AG20443 (cell line): ENCODE measurements around the gene AMZ1.
A peak's percentile ranks its signal among the peaks of the same experiment; 100 is the strongest.

Experiments
- DNase-seq: peaks from one replicate; pipeline ENCODE4 v3.0.0; 2012; ENCODE audit warnings: low spot score, mixed read lengths

The AMZ1 gene

GRCh38 chr7:2751086-2751485 lies 63.1 kb downstream of the AMZ1 start:
- no peak for DNase-seq

DNA sequence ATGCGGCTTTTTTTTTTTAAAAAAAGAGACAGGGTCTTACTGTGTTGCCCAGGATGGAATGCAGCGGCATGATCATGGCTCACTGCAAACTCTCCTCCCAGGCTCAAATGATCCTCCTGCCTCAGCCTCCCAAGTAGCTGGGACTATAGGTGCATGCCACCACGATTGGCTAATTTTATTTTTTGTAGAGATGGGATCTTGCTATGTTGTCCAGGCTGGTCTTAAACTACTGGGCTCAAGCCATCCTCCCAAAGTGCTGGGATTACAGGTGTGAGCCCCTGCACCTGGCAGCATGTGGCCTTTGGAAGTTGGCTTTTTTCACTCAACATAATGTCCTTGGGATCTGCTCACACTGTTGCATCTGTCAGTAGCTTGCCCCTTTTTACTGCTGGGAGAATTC lies 65.1 kb downstream of the AMZ1 start:
- DNase-seq = no peak

- no peak for DNase-seq
Observed at GRCh38 chr7:2754086-2754485, 66.1 kb downstream of the AMZ1 start.

DNA sequence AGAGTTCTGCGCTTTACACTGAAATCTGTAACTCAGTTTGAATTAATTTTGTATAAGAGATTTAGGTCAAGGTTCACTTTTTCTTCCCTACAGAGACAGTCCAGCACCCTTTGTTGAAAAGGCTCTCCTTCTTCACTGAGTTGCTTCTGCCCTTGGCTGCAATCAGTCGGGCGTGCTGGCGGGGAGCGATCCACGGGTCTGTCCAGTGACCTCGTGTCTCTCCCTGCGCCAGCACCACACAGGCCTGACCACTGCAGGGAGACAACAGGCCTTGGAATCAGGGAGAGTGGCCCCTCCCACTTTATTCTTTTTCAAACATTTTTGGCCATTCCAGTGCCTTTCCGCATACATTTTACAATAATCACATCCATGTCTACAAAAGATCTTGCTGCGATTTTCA lies 66.9 kb downstream of the AMZ1 start:
- DNase-seq = no peak

- DNase-seq = no peak
Observed at GRCh38 chr7:2755531-2755930, 67.5 kb downstream of the AMZ1 start.

DNA sequence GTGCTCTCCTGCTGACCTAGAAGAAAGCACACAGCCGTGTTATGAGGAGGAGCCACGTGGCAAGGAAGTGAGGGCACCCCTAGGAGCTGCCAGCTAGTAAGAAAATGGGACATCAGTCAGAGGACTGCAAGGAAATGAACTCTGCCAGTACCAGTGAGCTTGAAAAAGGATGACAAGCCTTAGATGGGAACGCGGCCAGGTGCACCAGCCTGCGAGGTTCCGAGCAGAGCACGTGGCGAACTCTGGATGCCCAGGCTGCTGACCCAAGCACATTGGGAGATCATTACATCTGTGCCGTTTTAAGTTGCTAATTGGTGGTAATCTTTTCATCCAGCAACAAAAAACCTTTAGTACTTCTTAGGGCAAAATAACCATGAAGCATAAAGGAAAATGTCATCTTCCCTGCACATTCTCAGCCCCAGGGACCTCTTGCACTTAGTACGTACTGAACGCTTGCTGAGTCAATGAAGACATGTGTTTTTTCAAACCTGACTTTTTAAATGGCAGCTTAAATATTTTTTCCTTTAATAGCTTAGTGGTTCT lies 69.4 kb downstream of the AMZ1 start:
- peak; percentile 44 for DNase-seq

DNA sequence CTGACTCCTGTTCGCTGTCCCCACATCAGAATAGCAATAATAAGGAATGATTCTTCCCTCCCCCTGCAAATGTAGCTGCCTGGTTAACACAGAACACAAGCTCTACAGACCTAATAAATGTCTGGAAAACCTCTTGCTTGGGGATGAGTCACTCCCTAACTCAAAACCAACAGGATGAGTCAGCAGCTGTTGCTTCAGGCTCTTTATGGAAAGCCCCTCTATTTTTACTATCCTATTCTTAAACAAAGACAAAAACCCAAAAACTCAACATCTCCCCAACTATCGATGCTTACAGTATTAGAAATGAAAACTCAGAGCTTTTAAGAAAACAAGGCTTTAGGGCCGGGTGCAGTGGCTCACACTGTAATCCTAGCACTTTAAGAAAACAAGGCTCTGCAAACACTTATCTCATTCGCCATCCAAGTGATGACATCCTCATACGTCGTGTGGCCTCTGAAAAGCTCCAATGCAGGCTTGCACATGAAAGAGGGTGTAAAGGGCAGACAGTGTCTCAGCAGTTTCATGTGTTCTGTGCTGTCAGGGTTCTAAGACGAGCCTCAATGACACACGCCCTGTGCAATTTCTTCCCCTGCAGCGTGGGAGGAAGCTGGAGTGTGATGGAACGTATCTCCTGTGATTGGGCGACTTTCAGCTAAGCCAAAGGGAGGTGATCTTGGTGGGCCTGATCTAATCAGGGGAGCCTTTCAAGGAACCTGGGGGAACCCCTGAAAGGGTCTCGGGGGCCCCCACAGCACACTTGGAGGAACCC lies 70.1 kb downstream of the AMZ1 start:
- DNase-seq = peak; percentile 86

GRCh38 chr7:2758673-2759616 lies 70.9 kb downstream of the AMZ1 start:
- DNase-seq = no peak

GRCh38 chr7:2759736-2760097 lies 71.7 kb downstream of the AMZ1 start:
- no peak for DNase-seq

- peak; percentile 71 for DNase-seq
Observed at GRCh38 chr7:2760098-2760889, 72.3 kb downstream of the AMZ1 start.

DNA sequence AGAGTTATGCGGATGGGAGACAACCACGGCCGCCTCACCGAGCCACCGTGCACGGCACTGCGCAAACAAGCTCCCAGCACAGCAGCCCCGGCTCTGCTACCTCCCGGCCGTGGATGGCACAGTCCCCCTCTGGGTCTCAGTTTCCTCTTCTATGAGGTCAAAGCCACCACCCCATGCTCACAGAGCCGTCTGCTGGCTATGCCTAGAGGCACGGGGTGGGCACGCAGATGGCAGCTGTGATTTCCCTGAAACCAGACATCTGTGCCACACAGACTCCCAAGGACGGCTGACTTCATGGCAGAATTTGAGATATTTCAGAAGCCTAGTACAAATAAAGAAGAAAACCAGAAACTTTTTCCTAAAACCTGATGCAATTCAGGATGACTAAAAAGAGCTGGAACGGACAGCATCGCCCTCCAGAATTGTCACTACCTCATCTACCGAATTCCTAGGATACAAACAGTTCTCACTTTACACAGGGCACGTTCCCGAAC lies 73.2 kb downstream of the AMZ1 start:
- peak; percentile 21 for DNase-seq

GRCh38 chr7:2761801-2762497 lies 73.9 kb downstream of the AMZ1 start:
- no peak for DNase-seq

DNA sequence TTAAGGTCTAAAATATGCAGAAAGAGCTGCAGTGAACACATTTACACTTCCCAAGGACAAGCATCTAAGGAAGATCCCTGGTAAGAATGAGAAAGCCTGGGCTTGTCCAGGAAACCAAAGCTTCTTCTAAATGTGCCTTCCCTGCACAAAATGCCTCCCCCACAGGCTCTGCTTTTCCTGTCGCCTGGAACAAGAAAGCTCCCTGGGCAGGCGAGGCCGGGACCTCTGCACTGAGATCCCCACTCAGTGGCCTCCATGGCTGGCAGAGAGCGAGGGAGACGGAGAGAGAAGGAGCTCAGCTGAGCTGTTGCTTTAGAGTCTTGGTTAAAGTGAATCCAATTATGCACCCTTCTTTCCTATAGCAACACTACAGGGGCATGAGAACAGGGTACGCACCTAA lies 75.6 kb downstream of the AMZ1 start:
- DNase-seq = no peak

DNA sequence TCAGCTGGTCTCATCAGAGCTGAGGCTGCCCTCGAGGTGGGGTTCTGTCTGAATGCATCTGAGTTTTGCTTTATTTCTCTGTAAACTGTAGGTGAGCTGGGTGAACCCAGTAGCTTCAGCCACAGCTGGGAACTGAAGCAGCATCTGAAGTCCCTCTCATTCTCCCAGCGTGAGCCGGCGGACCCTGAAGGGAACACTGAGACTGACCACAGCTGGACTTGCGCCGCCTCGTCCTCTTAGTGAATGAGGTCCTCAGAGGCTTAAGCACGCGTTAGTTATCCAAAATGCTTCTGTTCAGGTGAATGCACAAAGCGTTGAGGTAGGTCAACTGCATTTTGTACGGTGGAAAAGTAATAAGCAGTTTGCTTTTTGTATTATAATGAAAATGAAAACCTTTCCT lies 76.6 kb downstream of the AMZ1 start:
- no peak for DNase-seq
